IMR-90 (cell line): ENCODE results near the gene CLPTM1. TPM values are rescaled to one million over a fixed set of nuclear protein-coding genes. Genes with fewer than 3 reads are reported as not detected.

Experiments
- ATAC-seq: fragments of 200-7000 bp; cut with Tn5 transposase; 2 replicates; pipeline ENCODE4 v1.9.1; 2020; ENCODE audit warnings: low read depth, mild to moderate bottlenecking, moderate library complexity
- BruUV-seq: library from RNA; stranded (reverse); fragments of 400-500 nt; replicated peaks from 2 replicates; lab custom pipeline; 2021; lab: Mats Ljungman, UMichigan
- CTCF ChIA-PET: fragments of 300-600 bp; formaldehyde crosslinking; extraction: SDS; loops from one replicate; lab custom pipeline; 2021; ENCODE audit warnings: antibody characterized with exemption; lab: Yijun Ruan, JAX
- POLR2A ChIA-PET: fragments of 300-600 bp; sonication (Branson Sonifier 250); formaldehyde crosslinking; loops from one replicate; lab custom pipeline; 2022; ENCODE audit warnings: antibody characterized with exemption; ENCODE audit not compliant: unreplicated experiment; lab: Charles Lee
- DNase-seq: peaks from one replicate; pipeline ENCODE4 v3.0.0; 2013
- H2AFZ ChIP-seq: replicated peaks from 2 replicates; pipeline ENCODE3; 2013; ENCODE audit warnings: low read length, mild to moderate bottlenecking; ENCODE audit not compliant: poor library complexity
- H2AK5ac ChIP-seq: 2 replicates; pipeline ENCODE4 v1.6.1; 2013; ENCODE audit warnings: low read depth, low read length, inconsistent platforms
- H2AK9ac ChIP-seq: replicated peaks from 2 replicates; pipeline ENCODE3; 2013; ENCODE audit warnings: mild to moderate bottlenecking, low read depth, low read length, moderate library complexity; ENCODE audit not compliant: poor library complexity
- H2BK120ac ChIP-seq: 2 replicates; pipeline ENCODE4 v1.6.1; 2013; ENCODE audit warnings: low read depth, low read length, inconsistent platforms
- H2BK15ac ChIP-seq: 3 replicates; pipeline ENCODE4 v1.6.1; 2013; ENCODE audit warnings: low read depth, low read length, inconsistent platforms
- H2BK20ac ChIP-seq: 2 replicates; pipeline ENCODE4 v1.6.1; 2013; ENCODE audit warnings: low read depth, mild to moderate bottlenecking, inconsistent platforms, low read length, moderate library complexity
- H2BK5ac ChIP-seq: 2 replicates; pipeline ENCODE4 v1.6.1; 2013; ENCODE audit warnings: mild to moderate bottlenecking, low read depth, low read length, inconsistent platforms; ENCODE audit not compliant: poor library complexity, severe bottlenecking
- H3K14ac ChIP-seq: replicated peaks from 2 replicates; pipeline ENCODE4 v1.6.1; 2013; ENCODE audit warnings: low read depth, low read length, inconsistent platforms
- H3K18ac ChIP-seq: 2 replicates; pipeline ENCODE4 v1.6.1; 2013; ENCODE audit warnings: low read depth, low read length, control low read depth
- H3K23ac ChIP-seq: 2 replicates; pipeline ENCODE4 v1.6.1; 2013; ENCODE audit warnings: low read depth, low read length, inconsistent platforms
- H3K27ac ChIP-seq: 2 replicates; pipeline ENCODE4 v1.5.1; 2013; ENCODE audit warnings: mild to moderate bottlenecking, control low read depth, low read length; ENCODE audit not compliant: insufficient read depth
- H3K27me3 ChIP-seq: 2 replicates; pipeline ENCODE4 v1.6.1; 2013; ENCODE audit warnings: low read length; ENCODE audit not compliant: control insufficient read depth, insufficient read depth
- H3K36me3 ChIP-seq: 2 replicates; pipeline ENCODE4 v1.6.1; 2013; ENCODE audit warnings: low read length, mixed read lengths; ENCODE audit not compliant: control insufficient read depth, insufficient read depth
- H3K4ac ChIP-seq: 2 replicates; pipeline ENCODE4 v1.6.1; 2013; ENCODE audit warnings: low read depth, low read length, inconsistent platforms
- H3K4me1 ChIP-seq: 2 replicates; pipeline ENCODE4 v1.6.1; 2013; ENCODE audit warnings: low read length, mixed read lengths; ENCODE audit not compliant: control insufficient read depth, insufficient read depth
- H3K4me2 ChIP-seq: 2 replicates; pipeline ENCODE4 v1.6.1; 2013; ENCODE audit warnings: low read depth, mild to moderate bottlenecking, control low read depth, low read length, moderate library complexity
- H3K4me3 ChIP-seq: 2 replicates; pipeline ENCODE4 v1.5.1; 2013; ENCODE audit warnings: low read depth, mild to moderate bottlenecking, control low read depth, low read length, moderate library complexity; ENCODE audit not compliant: insufficient read depth
- H3K56ac ChIP-seq: 2 replicates; pipeline ENCODE4 v1.6.1; 2013; ENCODE audit warnings: low read length, inconsistent platforms; ENCODE audit not compliant: insufficient read depth; ENCODE audit errors: extremely low read depth
- H3K79me1 ChIP-seq, 2 experiments: 2 replicates each; pipeline ENCODE4 v1.6.1; 2013; ENCODE audit warnings: low read length in 2 of 2, inconsistent platforms in 1 of 2, low read depth in 1 of 2
- H3K9ac ChIP-seq: 2 replicates; pipeline ENCODE4 v1.6.1; 2013; ENCODE audit warnings: low read depth, low read length, control low read depth
- H3K9me1 ChIP-seq: 2 replicates; pipeline ENCODE4 v1.6.1; 2013; ENCODE audit warnings: low read length, inconsistent platforms; ENCODE audit not compliant: insufficient read depth
- H3K9me3 ChIP-seq: 2 replicates; pipeline ENCODE4 v1.6.1; 2013; ENCODE audit warnings: low read length; ENCODE audit not compliant: control insufficient read depth, insufficient read depth
- H4K20me1 ChIP-seq: 2 replicates; pipeline ENCODE4 v1.6.1; 2013; ENCODE audit warnings: low read length, inconsistent platforms; ENCODE audit not compliant: insufficient read depth
- H4K5ac ChIP-seq: 2 replicates; pipeline ENCODE4 v1.6.1; 2013; ENCODE audit warnings: mild to moderate bottlenecking, low read depth, low read length, control low read depth
- H4K8ac ChIP-seq, 2 experiments: 2 replicates each; pipeline ENCODE4 v1.6.1; 2013; ENCODE audit warnings: low read depth in 2 of 2, low read length in 2 of 2, control low read depth in 1 of 2, inconsistent platforms in 1 of 2
- H4K91ac ChIP-seq: 2 replicates; pipeline ENCODE4 v1.6.1; 2013; ENCODE audit warnings: low read depth, low read length, inconsistent platforms; ENCODE audit not compliant: insufficient read depth
- FOS ChIP-seq: fragments of 150-350 bp; IDR thresholded peaks from 2 replicates; pipeline ENCODE4 v1.6.1; 2016; ENCODE audit warnings: low read depth, low read length
- MAFK ChIP-seq: IDR thresholded peaks from 2 replicates; pipeline ENCODE4 v1.6.1; 2012; ENCODE audit warnings: low read depth, low read length, improper control_type of control experiment
- whole genome bisulfite sequencing, 2 experiments: methylation state at CpG; one replicate each; pipeline versions ENCODE4 v1.1.5 to v1.1.7; 2013; ENCODE audit warnings: missing lambda C conversion rate in 2 of 2; ENCODE audit not compliant: insufficient read length in 1 of 2; ENCODE audit errors: extremely low coverage in 2 of 2; 5-methylcytosine and 5-hydroxymethylcytosine counted together
- dilution Hi-C: fragments of 300-500 bp; cut with HindIII; formaldehyde crosslinking; loops from one replicate; pipeline ENCODE4 v1.14.3; 2018; ENCODE audit warnings: low sequenced_read_pairs; ENCODE audit not compliant: unreplicated experiment
- in situ Hi-C: fragments of 300-500 bp; cut with MboI; formaldehyde crosslinking; loops from 3 replicates; pipeline ENCODE4 v1.14.3; 2019; ENCODE audit warnings: low sequenced_read_pairs, inconsistent platforms, mixed read lengths
- intact Hi-C: fragments of 100-400 bp; cut with micrococcal nuclease; formaldehyde crosslinking; loops from 2 replicates; pipeline ENCODE4 v1.10.0; 2022
- polyA plus RNA-seq, 3 experiments: library from polyadenylated mRNA; depleted of rRNA; stranded (reverse); fragments of >200 nt; gene quantifications; 2 replicates each; pipeline ENCODE4 v1.2.3, GENCODE V29; 2012; ENCODE audit warnings: low replicate concordance in 1 of 3
- total RNA-seq: library from RNA; depleted of rRNA; stranded (reverse); fragments of >200 nt; gene quantifications from 2 replicates; pipeline ENCODE4 v1.2.3, GENCODE V29; 2012

CLPTM1 gene
- total and polyA plus RNA-seq, 2 of the 4 experiments (the other 2 are of a cell fraction) = 23.8 to 88.8 TPM

DNA sequence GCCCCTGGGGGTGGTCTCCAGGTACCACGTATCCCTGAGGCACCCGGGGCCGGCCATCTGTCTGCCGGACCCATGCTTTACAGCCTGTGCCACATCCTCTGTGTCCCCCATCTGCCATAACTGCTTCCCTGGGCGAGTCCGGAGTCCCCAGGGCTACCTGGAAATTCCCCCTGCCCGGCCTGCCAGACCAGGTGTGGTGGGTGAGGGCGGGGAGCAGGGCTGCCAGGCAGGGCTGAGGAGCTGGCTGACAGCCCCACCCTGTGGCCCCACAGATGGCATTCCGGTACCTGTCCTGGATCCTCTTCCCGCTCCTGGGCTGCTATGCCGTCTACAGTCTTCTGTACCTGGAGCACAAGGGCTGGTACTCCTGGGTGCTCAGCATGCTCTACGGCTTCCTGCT, 35.8 kb downstream of the CLPTM1 start:
- WGBS, 2 experiments = 100% methylated on average over 3 of the region's 12 CpGs; no CpG with 5 or more reads in 1 of the 2 experiments

More for the DNA sequence above, 35.8 kb downstream of the CLPTM1 start:
- H3K14ac ChIP-seq = no peak overlapping the region
- no peak overlapping the region for H4K8ac ChIP-seq
- no peak overlapping the region for H2AFZ ChIP-seq
- intact Hi-C loops (no loop called here), in situ Hi-C loops (no loop called here), dilution Hi-C loops (no loop called here)
- ATAC-seq = no peak
- H3K9me1 ChIP-seq = peaks cover under 1% of the 10 kb centered on the region; the same call in 1 of the 2 replicates
- 0 out of 4 replicates have a peak, but pooled peaks cover 0 to 8% of the 10 kb centered on the region in 2 experiments for H3K79me1 ChIP-seq
- POLR2A ChIA-PET = no interaction called here
- H2BK15ac ChIP-seq = no peak overlapping the region
- H3K9ac ChIP-seq = no peak overlapping the region
- H3K9me3 ChIP-seq = no peaks in the 10 kb centered on the region
- H2AK5ac ChIP-seq = no peak overlapping the region
- no peak overlapping the region for H3K23ac ChIP-seq
- no peak overlapping the region for H3K4me2 ChIP-seq
- CTCF ChIA-PET = no interaction called here
- H3K27ac ChIP-seq = no peak overlapping the region
- H3K18ac ChIP-seq = no peak overlapping the region
- no peak overlapping the region for H4K5ac ChIP-seq
- H2AK9ac ChIP-seq = no peak overlapping the region
- DNase-seq = no peak
- H3K56ac ChIP-seq = no peak overlapping the region
- no peaks in the 10 kb centered on the region for H3K4me1 ChIP-seq
- TF ChIP-seq FOS = no peak
- no peak for TF ChIP-seq MAFK
- no peak overlapping the region for H2BK20ac ChIP-seq
- no peak overlapping the region for H4K91ac ChIP-seq
- no peak overlapping the region for H3K4ac ChIP-seq
- H3K4me3 ChIP-seq = no peak overlapping the region
- H4K20me1 ChIP-seq = peaks cover 14% of the 10 kb centered on the region
- no peak overlapping the region for H2BK5ac ChIP-seq
- peaks cover 60% of the 10 kb centered on the region for H3K36me3 ChIP-seq
- no peaks in the 10 kb centered on the region for H3K27me3 ChIP-seq
- no peak overlapping the region for H2BK120ac ChIP-seq
- no TSS peak for BruUV-seq
